ENCODE results near the gene THEM4.
"Not testable (repeated sequence)": the region's sequence is repeated elsewhere in the genome, so short reads cannot be mapped to it uniquely, and the experiment has no call there.

Gene THEM4

GRCh38 chr1:151858030-151858746 is 51.1 kb downstream of the THEM4 start:
- no peak for DNase-seq

GRCh38 chr1:151855933-151856332 is 53.4 kb downstream of the THEM4 start:
- no peak for DNase-seq

GRCh38 chr1:151855516-151855915 is 53.8 kb downstream of the THEM4 start:
- not testable (repeated sequence) for DNase-seq

- DNase-seq, result no peak
Measured at GRCh38 chr1:151854658-151855057, 54.7 kb downstream of the THEM4 start.

- DNase-seq, result no peak
Measured at GRCh38 chr1:151853411-151853943, 55.8 kb downstream of the THEM4 start, which contains the start of gene THEM5. Gene THEM5, minus strand, starts transcription at chr1:151853712. Its CDS starts 147 bp downstream, at chr1:151853565.

- no peak for DNase-seq
Measured at GRCh38 chr1:151852733-151853132, 56.6 kb downstream of the THEM4 start.

- DNase-seq, result no peak
Measured at GRCh38 chr1:151851886-151852285, 57.4 kb downstream of the THEM4 start.

- DNase-seq, result no peak
Measured at GRCh38 chr1:151849871-151850270, 59.4 kb downstream of the THEM4 start.

GRCh38 chr1:151849126-151849525 is 60.2 kb downstream of the THEM4 start:
- DNase-seq, result no peak

- no peak for DNase-seq
Measured at GRCh38 chr1:151847867-151848596, 61.3 kb downstream of the THEM4 start.

- DNase-seq, result no peak
Measured at GRCh38 chr1:151846686-151847237, 62.5 kb downstream of the THEM4 start.

- no peak for DNase-seq
Measured at GRCh38 chr1:151846062-151846568, 63.2 kb downstream of the THEM4 start.

GRCh38 chr1:151843398-151843797 is 65.9 kb downstream of the THEM4 start:
- DNase-seq, result no peak

- no peak for DNase-seq
Measured at GRCh38 chr1:151841141-151841540, 68.2 kb downstream of the THEM4 start.

- no peak for DNase-seq
Measured at GRCh38 chr1:151840421-151840820, 68.9 kb downstream of the THEM4 start.

GRCh38 chr1:151839457-151840403 is 69.6 kb downstream of the THEM4 start, which contains the start of gene C2CD4D:
Gene C2CD4D, minus strand, starts transcription at chr1:151839820. Its CDS starts 831 bp downstream, at chr1:151838989.
- DNase-seq, result peak; percentile 66

GRCh38 chr1:151839082-151839412 is 70.3 kb downstream of the THEM4 start:
- DNase-seq, result no peak

- peak; percentile 53 for DNase-seq
Measured at GRCh38 chr1:151838222-151839081, 70.9 kb downstream of the THEM4 start.

GRCh38 chr1:151837884-151838221 is 71.5 kb downstream of the THEM4 start:
- no peak for DNase-seq

GRCh38 chr1:151837197-151837596 is 72.1 kb downstream of the THEM4 start:
- no peak for DNase-seq

GRCh38 chr1:151835596-151835995 is 73.7 kb downstream of the THEM4 start:
- DNase-seq, result no peak

All from activated naive CD4-positive, alpha-beta T cell treated with anti-CD3 and anti-CD28 coated beads, Interleukin-2, amount 50 U/mL, for 16 hours (primary cell).